HG03159 (cell line): ENCODE results near the gene DYRK3.
A peak's percentile ranks its signal among the peaks of the same experiment; 100 is the strongest.

Experiments used
- ATAC-seq: cut with Tn5 transposase; IDR thresholded peaks from one replicate; pipeline ENCODE4 v1.9.1; 2021; ENCODE audit warnings: mild to moderate bottlenecking, moderate library complexity; ENCODE audit not compliant: unreplicated experiment

The DYRK3 gene

DNA sequence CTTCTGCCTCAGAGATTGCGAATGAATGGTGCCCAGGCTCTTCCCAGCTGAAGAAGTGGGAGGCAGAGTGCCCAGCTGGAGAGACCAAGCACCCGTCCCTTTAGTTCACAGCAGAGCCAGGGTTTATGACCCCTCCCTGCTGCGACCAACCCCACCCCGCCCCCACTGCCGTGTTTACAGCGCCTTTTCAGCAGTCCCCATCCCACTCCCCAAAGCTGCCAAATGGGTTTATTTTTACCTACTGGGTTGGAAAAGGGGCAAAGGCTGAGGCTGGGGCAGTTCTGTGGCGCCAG, 23.6 kb downstream of the DYRK3 start:
- no peak for ATAC-seq

GRCh38 chr1:206660136-206660535, 24.8 kb downstream of the DYRK3 start:
- ATAC-seq, result no peak

DNA sequence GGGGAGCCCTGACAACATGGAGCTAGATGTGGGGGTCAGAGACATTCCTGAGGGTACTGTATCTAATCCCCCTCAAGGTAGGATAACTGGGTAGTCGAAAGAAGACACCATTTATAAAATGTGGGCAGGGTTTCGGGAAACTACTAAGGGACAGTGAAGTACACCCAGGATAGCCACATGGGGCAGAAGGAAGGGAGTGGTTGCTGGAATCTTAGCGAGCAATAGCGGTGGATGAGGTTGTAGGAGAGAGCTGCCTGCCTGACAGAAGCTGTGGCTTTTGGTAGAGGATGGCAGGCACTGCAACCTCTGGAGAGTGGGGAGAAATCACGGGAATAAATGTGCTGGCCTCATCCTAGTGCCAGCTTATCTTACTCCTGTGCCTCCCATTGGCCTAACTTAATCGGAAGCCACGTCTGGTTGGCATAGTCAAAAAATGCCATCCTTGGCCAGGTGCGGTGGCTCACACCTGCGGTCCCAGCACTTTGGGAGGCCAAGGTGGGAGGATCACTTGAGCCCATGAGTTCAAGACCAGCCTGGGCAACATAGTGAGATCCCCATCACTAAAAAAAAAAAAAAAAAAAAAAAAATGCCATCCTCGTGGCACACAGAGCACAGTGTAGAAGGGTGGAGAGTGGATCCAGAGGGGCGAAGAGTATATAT, 26.0 kb downstream of the DYRK3 start:
- ATAC-seq, result no peak

DNA sequence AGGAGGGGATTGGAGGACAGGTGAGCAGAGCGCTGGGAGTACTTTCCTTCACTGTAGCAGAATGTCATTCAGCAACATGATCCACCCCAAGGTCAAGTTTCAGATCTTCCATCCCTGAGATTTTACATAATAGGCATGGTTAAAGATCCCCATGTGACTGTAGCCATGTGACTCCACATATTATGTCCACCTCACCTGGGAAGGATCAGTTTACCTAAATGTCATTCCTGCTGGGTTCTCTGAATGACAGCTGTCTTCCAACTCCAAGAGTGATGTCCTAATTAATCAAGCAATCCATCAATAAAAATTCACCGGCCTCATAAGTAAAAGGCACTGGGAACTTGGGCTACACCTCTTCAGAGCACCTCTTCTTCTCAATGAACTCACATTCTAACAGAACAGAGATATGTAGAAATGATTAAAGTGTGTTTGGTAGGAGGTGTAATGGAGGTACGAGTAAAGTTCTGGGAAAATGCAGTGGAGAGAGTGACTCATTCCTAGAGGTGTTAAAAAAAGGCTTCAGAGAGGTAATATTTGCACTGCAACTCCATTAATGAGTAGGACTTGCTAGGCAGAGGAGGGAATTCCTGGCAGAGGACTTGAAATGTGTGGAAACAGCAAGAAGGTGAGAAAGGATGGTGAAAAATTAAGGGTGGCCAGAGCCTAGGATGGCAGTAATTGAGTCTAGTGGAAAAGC, 27.2 kb downstream of the DYRK3 start:
- no peak for ATAC-seq

GRCh38 chr1:206663362-206663761, 28.0 kb downstream of the DYRK3 start:
- ATAC-seq, result no peak

DNA sequence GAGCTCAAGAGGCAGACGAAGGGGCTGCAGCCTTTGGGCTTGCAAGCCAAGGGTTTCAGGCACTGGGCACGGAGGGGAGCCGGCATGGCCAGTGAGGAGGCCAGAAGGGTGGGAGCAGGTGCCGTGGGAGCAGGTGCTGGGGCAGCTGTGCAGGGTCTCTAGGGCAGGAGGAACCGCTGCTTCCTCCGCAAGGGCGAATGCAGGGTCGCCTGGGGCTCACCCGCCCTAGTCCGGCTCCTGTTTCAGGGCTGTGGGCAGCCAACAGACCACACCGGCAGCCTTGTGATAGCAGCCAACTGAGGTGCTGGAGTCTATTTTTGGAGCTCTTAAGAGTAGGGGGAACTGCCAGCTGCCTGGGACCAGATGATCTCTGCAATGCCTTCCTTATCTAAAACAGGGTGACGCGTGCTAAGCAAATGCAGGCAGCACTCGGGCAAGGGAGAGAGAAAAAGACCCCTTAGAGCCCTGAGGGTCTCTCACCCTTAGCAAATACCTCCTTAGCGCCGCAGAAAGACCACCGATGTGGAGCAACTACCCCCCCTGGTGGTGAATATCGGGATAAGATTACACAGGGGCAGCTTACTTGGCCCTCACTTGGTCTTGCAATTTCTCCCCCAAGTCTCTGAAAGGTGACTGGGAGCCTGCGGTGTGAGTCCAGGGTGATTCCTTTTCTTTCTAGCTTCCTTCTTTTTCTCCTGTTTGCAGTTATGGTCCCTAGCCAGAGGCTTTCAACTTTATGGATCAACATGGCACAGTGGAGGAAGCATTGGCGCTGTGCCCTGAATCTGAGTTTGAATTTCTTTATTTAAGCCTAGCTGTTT, 28.7 kb downstream of the DYRK3 start:
- ATAC-seq, result no peak

DNA sequence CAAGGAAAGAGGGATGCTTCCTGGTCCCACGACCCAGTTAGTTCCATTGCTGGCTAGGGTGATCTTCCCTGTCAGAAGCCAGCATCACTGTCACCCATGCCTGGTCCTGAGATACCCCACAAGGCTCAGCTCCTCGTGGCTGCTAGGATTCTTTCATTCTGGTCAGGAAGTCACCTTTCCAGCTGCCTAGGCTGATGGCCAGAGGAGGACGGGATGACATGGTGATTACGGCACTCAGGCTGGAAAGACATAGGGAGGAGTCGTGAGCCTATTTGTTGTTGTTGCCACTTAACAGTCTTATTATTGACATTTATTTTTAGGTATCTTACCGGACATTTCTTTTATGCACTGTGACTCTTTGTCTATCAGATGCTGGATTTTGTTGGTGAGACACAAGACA, 29.4 kb downstream of the DYRK3 start:
- no peak for ATAC-seq

- no peak for ATAC-seq
Observed at GRCh38 chr1:206666031-206666561, 30.8 kb downstream of the DYRK3 start.

DNA sequence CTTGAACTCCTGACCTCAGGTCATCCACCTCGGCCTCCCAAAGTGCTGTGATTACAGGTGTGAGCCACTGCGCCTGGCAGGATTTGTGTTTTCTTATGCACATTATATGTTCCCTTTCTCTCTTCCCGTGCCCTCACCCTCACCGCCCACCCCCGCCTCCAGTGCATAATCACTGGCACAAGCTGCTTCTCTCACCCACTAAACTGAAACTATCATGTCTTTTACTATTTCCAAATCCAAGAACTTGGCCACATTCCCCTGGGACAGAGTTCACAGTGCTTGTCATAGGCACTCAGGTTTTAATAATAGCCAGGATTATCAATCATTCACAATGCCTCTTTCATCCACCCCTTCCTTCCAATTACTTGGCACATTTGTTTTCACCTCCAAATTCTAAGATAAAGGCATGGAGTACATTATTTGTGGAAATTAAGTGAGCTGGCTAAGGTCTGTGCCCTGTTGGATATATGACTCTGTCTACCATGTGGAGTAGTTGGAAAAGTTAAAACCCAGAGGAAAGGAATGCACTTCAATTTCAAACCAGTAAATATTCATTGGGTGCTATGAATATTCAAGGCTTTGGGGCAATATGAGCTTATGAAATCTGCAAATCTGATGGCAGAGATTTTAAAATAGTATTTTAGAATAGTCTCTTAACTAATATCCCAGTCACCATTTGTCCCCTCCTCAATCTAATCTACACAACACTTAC, 31.8 kb downstream of the DYRK3 start:
- ATAC-seq, result no peak

DNA sequence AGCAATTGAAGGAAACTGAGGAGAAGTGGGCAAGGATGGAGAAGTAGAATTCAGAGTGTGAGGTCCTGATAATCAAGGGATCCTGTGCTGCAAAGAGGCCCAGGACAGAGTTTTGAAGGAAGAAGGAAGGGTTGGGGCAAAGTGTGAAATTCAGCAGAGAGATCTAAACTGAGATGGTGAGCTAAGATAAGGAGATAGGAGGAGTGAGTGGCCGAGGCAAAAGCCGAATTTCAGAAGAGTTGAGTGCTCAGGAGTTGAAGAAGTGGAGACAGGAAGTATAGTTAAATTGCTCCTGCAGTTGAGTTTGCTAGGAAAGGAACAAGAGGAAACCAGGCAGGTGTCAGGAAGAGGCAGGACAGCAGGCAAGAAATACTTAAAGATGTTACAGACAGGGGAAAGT, 33.0 kb downstream of the DYRK3 start:
- no peak for ATAC-seq

DNA sequence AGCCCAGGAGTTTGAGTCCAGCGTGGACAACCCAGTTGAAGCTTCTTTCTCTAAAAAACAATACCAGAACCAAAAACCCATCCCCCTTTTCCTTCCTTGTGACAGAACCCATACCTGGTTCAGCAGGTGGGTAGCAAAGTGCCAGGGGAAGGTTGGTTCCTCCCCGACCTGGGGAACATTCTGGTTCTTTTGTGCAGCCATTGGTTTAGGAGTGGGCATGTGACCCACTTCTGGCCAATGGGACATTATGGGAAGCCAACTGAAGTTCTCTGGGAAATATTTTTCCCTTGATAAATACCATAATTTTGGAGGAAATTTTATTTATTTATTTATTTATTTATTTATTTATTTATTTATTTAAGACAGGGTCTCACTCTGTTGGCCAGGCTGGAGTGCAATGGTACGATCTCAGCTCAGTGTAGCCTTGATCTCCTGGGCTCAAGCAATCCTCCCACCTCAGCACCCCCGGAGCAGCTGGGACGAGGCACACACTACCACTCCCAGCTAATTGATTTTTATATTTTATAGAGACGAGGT, 33.6 kb downstream of the DYRK3 start:
- ATAC-seq, result no peak

DNA sequence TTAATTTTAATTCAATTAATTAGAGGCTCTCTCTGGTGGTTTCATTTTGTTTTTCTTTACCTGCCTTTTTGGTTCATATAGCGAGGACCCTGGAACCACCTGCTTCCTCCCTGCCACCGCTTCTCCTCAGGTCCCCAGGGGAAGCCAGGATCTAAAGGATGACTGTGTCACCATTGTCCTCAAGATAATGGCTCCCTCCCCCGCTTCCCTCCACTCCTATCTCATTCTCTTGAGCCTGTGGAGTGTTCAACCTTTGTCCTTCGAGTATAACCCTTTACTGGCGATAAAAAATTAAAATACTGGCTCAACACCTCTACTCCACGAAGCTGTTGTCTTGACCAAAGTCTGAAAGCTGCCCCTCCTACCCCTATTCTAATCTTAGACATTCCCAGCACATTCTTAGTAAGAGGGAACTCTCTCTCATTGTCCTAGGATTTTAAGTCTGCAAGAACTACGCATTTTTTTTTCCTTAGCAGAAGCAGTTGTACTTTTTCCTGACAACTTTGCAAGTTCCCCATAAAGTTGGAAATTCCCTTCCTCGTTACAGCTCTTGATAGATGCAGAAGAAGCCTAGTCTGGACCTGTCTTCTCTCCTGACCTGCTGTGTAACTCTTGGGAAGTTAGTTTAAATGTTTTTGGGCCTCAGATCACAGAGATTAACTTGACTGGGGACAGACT, 36.8 kb downstream of the DYRK3 start:
- ATAC-seq, result no peak

GRCh38 chr1:206672844-206673758, 37.8 kb downstream of the DYRK3 start:
- ATAC-seq, result no peak

DNA sequence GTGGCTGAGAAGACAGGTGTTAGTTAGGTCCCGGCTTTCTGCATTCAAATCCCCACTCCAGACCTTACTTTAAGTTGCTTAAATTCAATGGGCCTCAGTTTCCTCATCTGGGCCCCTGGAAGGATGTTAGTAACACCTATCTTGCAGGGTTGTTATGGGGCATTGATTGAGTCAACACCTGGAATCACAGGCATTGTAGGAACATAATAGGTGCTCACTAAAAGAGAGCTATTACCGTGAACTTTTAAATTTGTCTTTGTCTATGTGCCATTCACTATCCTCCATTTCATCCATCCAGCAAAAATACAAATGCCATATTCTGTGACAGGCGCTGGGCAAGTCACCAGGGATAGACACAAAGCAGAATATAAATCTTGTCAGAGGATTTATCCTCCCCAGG, 38.9 kb downstream of the DYRK3 start:
- ATAC-seq, result no peak

DNA sequence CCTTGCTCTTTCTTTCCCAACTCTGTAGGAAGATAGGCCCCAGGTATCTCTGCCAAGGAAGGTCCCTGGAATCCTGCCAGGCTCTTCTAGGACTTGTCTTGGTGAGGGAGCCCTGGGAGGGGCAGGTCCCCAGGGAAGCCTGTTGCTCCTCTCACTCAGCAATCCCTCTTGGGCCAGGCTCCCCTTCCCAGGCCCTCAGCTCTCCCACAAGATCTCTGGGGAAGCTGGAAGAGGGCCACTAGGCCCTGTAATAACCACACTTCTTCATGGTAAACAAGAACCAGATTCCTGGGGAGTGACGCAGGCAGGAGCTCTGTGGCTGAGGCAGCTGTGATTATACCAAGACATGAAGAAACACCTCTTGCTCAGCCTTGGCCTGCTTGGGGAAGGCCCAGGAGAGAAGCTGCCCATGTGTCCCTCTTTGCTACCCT, 39.4 kb downstream of the DYRK3 start:
- ATAC-seq, result no peak

DNA sequence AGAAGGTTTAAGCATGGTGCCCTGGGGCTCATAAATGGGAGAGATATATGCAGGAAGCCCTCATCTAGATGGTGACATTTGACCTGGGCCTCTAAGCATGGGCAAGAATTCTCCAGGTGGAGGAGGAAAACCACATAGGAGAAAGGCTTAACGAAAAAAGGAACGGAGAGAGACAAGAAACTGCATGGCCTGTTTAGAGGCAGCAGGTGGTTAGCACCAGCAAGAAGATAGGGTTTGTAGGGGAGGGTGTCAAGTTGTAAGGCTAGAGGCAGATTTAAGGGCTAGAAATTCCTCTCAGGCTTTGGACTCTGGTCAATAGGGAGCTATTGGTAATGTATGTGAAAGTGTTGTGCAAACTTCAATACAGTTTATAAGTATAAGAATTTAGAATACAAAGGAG, 41.2 kb downstream of the DYRK3 start:
- no peak for ATAC-seq

- peak; percentile 35 for ATAC-seq
Observed at GRCh38 chr1:206678490-206678889, 43.2 kb downstream of the DYRK3 start.

GRCh38 chr1:206679738-206680211, 44.4 kb downstream of the DYRK3 start:
- peak; percentile 77 for ATAC-seq

GRCh38 chr1:206680279-206680678, 44.9 kb downstream of the DYRK3 start:
- ATAC-seq, result no peak
